Right hindlimb (tissue), 1 donor: ENCODE measurements around the gene COL15A1.
A peak's percentile ranks its signal among the peaks of the same experiment; 100 is the strongest.

ENCODE experiments used
- DNase-seq: peaks from one replicate; pipeline ENCODE4 v3.0.0-alpha.2; 2018

Gene COL15A1

GRCh38 chr9:98917746-98918487 is 25.8 kb upstream of the COL15A1 start:
- peak; percentile 62 for DNase-seq

GRCh38 chr9:98921732-98922131 is 22.0 kb upstream of the COL15A1 start:
- DNase-seq = no peak

- peak; percentile 16 for DNase-seq
Observed at GRCh38 chr9:98922721-98923435, 20.8 kb upstream of the COL15A1 start.

- peak; percentile 5 for DNase-seq
Observed at GRCh38 chr9:98923451-98924123, 20.1 kb upstream of the COL15A1 start.

- no peak for DNase-seq
Observed at GRCh38 chr9:98924946-98925820, 18.5 kb upstream of the COL15A1 start.

GRCh38 chr9:98925956-98926355 is 17.8 kb upstream of the COL15A1 start:
- DNase-seq = no peak

GRCh38 chr9:98927724-98928123 is 16.0 kb upstream of the COL15A1 start:
- no peak for DNase-seq

- no peak for DNase-seq
Observed at GRCh38 chr9:98929071-98929470, 14.6 kb upstream of the COL15A1 start.

- no peak for DNase-seq
Observed at GRCh38 chr9:98929895-98930341, 13.8 kb upstream of the COL15A1 start.

GRCh38 chr9:98930792-98931191 is 12.9 kb upstream of the COL15A1 start:
- no peak for DNase-seq

GRCh38 chr9:98931600-98932389 is 11.9 kb upstream of the COL15A1 start:
- DNase-seq = no peak

- no peak for DNase-seq
Observed at GRCh38 chr9:98933185-98933584, 10.5 kb upstream of the COL15A1 start.

- no peak for DNase-seq
Observed at GRCh38 chr9:98933890-98934289, 9.8 kb upstream of the COL15A1 start.

GRCh38 chr9:98935071-98935505 is 8.6 kb upstream of the COL15A1 start:
- peak; percentile 53 for DNase-seq

- DNase-seq = peak; percentile 59
Observed at GRCh38 chr9:98940276-98940675, 3.4 kb upstream of the COL15A1 start.

- no peak for DNase-seq
Observed at GRCh38 chr9:98941946-98942523, 1.7 kb upstream of the COL15A1 start.

GRCh38 chr9:98942906-98943681 is 613 bp upstream of the COL15A1 start:
- no peak for DNase-seq

GRCh38 chr9:98944057-98944733 is 488 bp downstream of the COL15A1 start:
- peak; percentile 54 for DNase-seq

GRCh38 chr9:98944734-98945074 is 997 bp downstream of the COL15A1 start:
- DNase-seq = no peak

- no peak for DNase-seq
Observed at GRCh38 chr9:98949565-98949964, 5.9 kb downstream of the COL15A1 start.
